ENCODE results near the gene ZFR.

DNA sequence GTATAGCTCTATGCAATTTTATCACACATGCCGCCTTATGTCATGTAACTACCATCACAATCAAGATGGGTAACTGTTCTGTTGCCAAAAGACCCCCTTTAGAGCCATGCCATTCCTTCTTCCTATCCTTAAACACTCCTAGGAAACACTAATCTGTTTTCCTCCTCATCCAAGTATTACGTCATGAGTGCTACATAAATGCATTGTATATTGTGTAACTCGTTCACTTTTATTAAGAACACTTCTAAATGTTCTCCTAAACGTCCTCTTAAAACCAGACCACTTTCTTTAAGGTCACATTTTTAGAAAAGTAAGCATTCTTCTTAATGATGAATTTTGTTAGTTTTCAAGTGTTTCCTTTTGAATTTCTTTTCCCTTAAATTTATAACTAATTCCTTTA, 82.0 kb downstream of the ZFR start:
- TF ChIP-seq, protein P1, sequence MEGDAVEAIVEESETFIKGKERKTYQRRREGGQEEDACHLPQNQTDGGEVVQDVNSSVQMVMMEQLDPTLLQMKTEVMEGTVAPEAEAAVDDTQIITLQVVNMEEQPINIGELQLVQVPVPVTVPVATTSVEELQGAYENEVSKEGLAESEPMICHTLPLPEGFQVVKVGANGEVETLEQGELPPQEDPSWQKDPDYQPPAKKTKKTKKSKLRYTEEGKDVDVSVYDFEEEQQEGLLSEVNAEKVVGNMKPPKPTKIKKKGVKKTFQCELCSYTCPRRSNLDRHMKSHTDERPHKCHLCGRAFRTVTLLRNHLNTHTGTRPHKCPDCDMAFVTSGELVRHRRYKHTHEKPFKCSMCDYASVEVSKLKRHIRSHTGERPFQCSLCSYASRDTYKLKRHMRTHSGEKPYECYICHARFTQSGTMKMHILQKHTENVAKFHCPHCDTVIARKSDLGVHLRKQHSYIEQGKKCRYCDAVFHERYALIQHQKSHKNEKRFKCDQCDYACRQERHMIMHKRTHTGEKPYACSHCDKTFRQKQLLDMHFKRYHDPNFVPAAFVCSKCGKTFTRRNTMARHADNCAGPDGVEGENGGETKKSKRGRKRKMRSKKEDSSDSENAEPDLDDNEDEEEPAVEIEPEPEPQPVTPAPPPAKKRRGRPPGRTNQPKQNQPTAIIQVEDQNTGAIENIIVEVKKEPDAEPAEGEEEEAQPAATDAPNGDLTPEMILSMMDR (IDR thresholded peaks at IDR 0.05), result no peak
- TF ChIP-seq, protein P2, sequence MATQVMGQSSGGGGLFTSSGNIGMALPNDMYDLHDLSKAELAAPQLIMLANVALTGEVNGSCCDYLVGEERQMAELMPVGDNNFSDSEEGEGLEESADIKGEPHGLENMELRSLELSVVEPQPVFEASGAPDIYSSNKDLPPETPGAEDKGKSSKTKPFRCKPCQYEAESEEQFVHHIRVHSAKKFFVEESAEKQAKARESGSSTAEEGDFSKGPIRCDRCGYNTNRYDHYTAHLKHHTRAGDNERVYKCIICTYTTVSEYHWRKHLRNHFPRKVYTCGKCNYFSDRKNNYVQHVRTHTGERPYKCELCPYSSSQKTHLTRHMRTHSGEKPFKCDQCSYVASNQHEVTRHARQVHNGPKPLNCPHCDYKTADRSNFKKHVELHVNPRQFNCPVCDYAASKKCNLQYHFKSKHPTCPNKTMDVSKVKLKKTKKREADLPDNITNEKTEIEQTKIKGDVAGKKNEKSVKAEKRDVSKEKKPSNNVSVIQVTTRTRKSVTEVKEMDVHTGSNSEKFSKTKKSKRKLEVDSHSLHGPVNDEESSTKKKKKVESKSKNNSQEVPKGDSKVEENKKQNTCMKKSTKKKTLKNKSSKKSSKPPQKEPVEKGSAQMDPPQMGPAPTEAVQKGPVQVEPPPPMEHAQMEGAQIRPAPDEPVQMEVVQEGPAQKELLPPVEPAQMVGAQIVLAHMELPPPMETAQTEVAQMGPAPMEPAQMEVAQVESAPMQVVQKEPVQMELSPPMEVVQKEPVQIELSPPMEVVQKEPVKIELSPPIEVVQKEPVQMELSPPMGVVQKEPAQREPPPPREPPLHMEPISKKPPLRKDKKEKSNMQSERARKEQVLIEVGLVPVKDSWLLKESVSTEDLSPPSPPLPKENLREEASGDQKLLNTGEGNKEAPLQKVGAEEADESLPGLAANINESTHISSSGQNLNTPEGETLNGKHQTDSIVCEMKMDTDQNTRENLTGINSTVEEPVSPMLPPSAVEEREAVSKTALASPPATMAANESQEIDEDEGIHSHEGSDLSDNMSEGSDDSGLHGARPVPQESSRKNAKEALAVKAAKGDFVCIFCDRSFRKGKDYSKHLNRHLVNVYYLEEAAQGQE (IDR thresholded peaks at IDR 0.05; ENCODE audit: insufficient read depth in 1 of 2, low read depth in 2 of 2, low read length in 1 of 2), result no peak
- no peak for TF ChIP-seq POLR2AphosphoS5 (IDR thresholded peaks at IDR 0.05; ENCODE audit: low read depth, low read length)

Measured in Panc1 (cell line).